Putamen (tissue), 1 donor: ENCODE data around the gene FAM181A.

Experiments used
- DNase-seq: peaks from one replicate; pipeline ENCODE4 v3.0.0-alpha.2; 2016; ENCODE audit warnings: low spot score

FAM181A gene

DNA sequence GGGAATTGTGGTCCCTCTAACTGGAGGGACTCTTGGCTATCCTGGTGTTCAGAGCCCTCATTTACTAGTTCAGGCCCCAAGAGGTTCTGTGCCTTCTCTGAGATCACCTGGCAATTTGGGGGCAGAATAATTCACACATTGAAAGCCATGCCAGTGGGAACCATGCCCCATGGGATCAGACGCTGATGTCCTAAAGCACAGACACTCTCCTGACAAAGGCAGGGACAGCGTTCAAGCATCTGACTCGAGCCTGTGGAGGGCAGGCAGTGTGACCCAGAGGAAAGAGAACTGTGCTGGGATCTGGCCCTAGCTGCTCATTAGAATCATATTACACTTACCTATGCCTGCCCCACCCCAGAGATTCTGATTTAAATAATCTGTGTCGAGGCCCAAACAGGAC, 51.6 kb downstream of the FAM181A start:
- DNase-seq: no peak
